HG03520 (cell line): ENCODE measurements around the gene RNF227.
"Not testable (repeated sequence)": the region's sequence is repeated elsewhere in the genome, so short reads cannot be mapped to it uniquely, and the experiment has no call there.

ENCODE experiments used
- ATAC-seq: cut with Tn5 transposase; IDR thresholded peaks from one replicate; pipeline ENCODE4 v1.9.1; 2021; ENCODE audit warnings: mild to moderate bottlenecking, moderate library complexity; ENCODE audit not compliant: unreplicated experiment

RNF227 gene

GRCh38 chr17:7864995-7865650 is 51.0 kb downstream of the RNF227 start:
- no peak for ATAC-seq

DNA sequence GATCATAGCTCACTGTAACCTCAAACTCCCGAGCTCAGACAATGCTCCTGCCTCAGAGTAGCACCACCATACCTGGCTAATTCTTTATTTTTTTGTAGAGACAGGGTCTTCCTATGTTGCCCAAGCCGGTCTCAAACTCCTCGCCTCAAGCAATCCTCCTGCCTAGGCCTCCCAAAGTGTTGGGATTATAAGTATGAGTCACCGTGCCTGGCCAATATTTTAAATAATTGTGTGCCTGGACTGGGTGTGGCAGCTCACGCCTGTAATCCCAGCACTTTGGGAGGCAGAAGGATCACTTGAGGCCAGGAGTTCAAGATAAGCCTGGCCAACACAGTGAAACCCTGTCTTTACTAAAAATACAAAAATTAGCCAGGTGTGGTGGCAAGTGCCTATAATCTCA is 51.7 kb downstream of the RNF227 start:
- ATAC-seq = not testable (repeated sequence)
